Activated CD8-positive, alpha-beta memory T cell treated with anti-CD3 and anti-CD28 coated beads, Interleukin-2, amount 50 U/mL, for 1 hour (primary cell): ENCODE data around the gene FAM187B.

Experiments used
- DNase-seq: peaks from one replicate; pipeline ENCODE4 v3.0.0-alpha.2; 2020; ENCODE audit errors: extremely low read depth

FAM187B gene

GRCh38 chr19:35178701-35179100 is 49.8 kb downstream of the FAM187B start:
- no peak for DNase-seq

GRCh38 chr19:35177377-35178274 is 50.9 kb downstream of the FAM187B start:
- DNase-seq, result no peak

GRCh38 chr19:35176181-35176570 is 52.4 kb downstream of the FAM187B start:
- DNase-seq, result no peak
